GM10847 (cell line): Measurements from ENCODE around the gene KLHL29.

Source experiments
- POLR2A ChIP-seq: IDR thresholded peaks from 2 replicates; pipeline ENCODE4 v1.6.1; 2011; ENCODE audit not compliant: insufficient read length; ENCODE audit errors: extremely low read depth

Gene KLHL29

DNA sequence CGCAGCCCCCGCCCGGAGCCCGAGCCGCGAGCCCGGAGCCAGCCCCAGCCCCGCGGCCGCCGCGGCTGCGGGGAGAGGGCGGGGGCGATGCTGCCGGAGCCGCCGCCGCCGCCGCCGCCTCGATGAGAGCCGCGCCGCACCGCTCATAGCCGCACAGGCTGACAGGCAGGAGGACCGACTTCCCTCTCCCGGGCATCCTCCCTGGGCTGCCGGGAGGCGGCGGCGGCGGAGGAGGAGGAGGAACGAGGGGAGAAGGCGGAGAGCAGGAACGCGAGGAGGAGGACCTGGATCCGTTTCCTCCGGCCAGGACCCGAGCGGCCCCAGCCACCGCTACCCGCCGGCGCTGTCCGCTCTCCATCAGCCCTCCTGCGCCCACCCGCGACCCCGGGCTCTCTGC lies 370 bp downstream of the KLHL29 start:
- TF ChIP-seq POLR2A: no peak

DNA sequence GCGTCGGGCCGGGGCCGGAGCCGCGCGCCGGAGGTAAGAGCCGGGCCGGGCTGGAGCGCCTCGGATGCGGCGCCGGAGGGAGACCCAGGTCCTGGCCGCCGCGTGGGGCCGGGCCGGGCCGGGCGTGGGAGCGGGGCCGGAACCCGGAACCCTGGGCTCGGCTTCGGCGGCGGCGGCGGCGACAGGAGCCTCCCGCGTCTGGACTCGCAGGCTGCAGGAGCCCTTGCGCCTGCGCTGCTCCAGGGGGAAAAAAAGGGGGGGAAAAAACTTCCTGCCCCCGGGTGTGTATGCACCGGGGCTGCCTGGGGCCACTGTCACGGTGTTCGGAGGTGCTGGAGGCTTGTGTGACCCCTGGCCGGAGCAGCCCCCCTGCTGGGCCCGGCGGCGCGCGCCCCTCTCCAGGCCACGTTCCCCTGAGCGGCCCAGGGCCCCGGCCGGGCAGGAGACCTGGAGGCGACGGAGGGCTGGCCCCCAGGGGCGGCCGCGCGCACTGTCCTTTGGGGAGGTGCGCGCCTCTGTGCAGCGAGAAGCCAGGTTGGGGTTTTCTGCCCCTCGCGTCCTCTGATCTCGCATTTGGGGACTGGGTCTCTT lies 864 bp downstream of the KLHL29 start:
- TF ChIP-seq POLR2A: no peak

- TF ChIP-seq POLR2A: no peak
Observed at GRCh38 chr2:23386339-23387220, 1.6 kb downstream of the KLHL29 start.

DNA sequence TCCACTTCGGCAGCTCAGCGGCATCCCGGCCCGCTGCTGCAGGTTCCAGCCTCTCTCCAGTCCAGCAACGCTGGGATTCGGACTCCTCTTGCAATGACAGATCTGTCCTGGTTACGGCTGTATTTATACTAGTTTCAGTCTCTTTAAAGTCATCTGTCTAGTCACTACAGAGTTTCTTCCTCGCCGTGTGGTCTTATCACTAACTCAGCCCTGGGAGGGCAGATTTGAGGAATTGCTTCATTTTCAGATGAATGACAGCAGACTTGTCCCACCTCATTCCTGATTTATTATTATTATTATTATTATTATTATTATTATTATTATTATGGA lies 2.2 kb downstream of the KLHL29 start:
- no peak for TF ChIP-seq POLR2A

GRCh38 chr2:23387845-23388244 lies 2.9 kb downstream of the KLHL29 start:
- no peak for TF ChIP-seq POLR2A

DNA sequence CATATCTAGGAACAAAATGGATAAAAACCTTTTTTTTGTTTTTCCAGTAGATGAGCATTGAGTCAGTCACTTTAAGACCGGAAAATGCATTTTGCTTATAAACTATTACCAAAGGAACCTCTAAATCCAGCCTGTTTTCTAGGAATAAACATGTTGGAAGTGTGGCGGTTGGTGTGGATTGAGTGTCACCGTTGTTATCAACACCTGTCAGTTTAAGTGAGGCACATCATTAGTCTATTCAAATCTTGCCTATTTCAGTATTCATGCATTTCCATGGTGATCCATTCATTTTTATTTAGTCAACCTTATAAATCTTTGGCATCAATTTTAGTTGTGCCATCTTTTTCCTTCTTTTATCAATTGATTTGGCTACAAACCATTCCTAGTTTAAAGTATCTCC lies 3.3 kb downstream of the KLHL29 start:
- TF ChIP-seq POLR2A: no peak

GRCh38 chr2:23388756-23389514 lies 4.0 kb downstream of the KLHL29 start:
- TF ChIP-seq POLR2A: no peak

DNA sequence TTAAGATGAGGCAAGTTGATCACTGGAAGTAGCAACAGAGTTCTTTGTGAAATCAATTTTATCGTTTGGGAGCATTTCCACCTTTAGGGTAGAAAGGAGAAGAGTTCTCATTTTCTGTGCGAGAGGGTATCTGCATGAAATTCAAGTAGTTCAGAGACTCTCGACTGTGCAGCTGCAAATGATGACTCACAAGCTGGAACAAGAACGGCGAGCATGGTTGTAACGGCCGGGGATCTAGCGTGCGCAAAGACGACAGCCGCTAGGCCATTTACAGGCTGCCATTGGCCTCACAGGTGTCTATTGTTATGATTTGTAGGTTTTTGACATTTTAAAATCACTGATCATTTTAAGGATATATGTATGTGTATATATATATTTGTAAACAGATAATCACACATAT lies 5.2 kb downstream of the KLHL29 start:
- TF ChIP-seq POLR2A: no peak

- TF ChIP-seq POLR2A: no peak
Observed at GRCh38 chr2:23393722-23394121, 8.7 kb downstream of the KLHL29 start.

DNA sequence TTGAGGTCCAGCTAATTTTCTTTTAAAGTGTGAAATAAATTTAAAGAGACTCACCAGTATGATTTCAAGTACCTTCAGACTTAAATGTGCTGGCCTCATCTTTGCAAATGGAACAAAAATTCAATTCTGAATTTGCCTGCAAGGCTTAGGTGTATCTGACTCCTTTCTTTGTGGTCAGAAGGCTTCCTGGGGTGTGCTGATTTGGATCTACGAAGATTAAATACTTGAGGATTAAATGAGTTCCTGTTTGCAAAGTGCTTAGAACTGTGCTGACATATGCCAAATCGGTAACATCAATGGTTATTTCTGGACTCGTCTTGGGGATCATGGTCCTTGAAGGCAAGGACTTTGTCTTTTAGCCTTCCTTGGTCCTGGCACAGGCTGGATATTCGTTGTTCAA lies 9.7 kb downstream of the KLHL29 start:
- no peak for TF ChIP-seq POLR2A

DNA sequence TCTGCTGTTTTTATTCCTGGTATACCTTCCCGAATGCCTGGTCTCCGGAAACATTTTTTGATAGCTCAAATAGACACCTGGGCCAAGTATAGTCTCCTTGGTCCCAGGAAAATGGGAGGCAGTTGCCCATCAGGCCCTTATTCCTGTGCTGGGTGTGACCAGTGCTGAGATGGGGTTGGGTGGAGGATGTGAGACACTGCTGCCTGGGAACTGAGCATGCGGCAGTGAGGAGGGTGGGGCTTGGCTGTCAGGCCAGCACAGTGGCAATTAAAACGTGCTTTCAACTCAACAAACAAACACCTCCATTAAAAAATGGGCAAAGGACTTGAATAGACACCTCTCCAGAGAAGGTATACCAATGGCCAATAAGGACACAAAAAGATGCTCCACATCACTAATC lies 12.5 kb downstream of the KLHL29 start:
- no peak for TF ChIP-seq POLR2A

DNA sequence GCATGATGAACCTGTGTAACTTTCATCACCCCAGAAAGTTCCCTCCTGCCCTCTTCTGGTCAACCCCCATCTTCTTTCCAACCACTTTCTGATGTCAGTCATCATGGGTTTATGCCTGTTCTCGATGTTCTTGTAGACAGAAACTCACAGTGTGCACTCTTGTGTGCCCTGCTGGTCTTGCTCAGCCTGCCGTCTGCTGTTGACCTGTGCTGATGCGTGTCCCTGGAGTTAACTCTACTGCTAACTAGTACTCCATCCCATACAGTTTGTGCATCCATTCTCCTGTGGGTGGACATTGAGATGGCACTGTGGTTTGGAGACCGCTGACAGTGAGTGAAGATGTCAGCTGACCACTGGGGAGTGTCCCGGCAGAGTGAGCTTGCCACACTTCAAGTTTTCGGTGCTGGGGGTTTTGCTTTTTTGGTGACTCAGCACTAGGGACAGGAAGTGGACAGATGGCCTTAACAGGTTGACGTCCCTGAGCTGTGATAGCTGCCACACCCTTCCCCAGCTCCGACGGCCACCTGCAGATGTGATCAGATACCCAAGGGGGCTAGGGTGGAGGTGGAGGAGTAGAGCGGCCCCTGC lies 14.8 kb downstream of the KLHL29 start:
- TF ChIP-seq POLR2A: no peak

- TF ChIP-seq POLR2A: no peak
Observed at GRCh38 chr2:23400703-23401102, 15.7 kb downstream of the KLHL29 start.

DNA sequence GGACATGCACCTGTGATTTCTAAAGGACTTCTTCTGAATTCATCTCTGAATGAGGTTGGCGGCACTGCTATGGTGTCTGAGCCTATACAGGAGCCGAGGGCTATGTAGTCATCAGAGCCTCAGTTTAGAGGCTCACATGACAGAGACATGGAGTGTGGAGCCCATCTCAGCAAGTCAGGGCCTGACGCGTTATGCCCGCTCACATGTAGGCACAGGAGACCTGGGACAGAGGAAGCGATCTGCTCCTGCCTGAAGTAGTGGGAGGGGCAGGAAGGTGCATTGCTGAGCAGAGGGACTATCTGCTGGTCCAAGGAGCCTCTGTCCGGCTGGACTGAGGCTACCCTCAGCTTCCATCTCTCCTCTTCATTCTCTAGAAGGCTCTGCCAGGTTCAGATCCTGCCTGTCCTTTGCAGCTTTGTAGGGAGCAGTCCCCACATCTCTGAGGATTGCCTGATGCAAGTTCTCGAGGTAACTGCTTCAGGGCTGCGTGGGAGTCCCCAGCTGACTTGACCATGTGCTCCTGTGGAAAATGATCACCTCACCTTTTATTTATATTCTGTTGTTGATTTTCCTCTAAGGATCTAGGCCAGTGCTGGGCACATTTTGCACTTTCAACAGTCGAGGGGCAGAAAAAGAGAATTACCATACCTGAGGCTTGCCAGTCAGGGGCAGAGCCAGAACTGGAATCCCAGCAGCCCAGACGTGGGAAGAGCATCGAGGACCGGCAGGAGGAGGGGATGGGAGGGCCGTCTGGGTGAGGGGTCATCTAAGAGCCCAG lies 16.6 kb downstream of the KLHL29 start:
- no peak for TF ChIP-seq POLR2A

DNA sequence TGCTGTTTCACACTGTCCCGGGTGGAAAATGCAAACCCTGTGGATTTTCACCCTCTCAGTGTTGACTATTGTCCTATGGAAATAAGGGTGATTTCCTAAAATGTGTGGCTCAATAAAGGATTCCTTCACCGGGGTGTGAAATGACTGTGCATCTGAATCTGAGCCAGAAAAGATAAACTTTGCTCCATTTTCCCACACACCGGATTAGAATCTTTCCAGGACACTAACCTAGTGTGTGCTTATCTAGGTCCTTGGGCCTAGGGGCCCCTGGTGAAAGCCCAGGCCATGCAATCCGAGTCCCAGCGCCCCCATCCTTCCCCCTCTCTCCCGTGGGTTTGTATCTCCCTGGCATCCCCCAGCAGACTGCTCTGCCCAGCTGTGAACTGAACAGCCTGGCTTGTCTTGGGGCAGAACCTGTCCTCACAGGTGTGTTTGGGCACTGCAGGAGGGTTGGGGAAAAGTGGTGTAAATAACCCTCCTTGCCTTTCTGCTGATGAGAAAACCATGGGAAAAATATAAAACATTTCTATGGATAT lies 17.3 kb downstream of the KLHL29 start:
- no peak for TF ChIP-seq POLR2A
